ENCODE measurements around the gene PLA1A.

PLA1A gene

GRCh38 chr3:119604878-119605277 lies 7.2 kb downstream of the PLA1A start:
- in situ Hi-C loops (cut with MboI; ENCODE audit: low sequenced_read_pairs), result no loop called here

- in situ Hi-C loops (cut with MboI; ENCODE audit: low sequenced_read_pairs), result no loop called here
Observed at GRCh38 chr3:119608405-119609000, 10.8 kb downstream of the PLA1A start.

GRCh38 chr3:119609301-119609700 lies 11.6 kb downstream of the PLA1A start:
- in situ Hi-C loops (cut with MboI; ENCODE audit: low sequenced_read_pairs), result no loop called here

- in situ Hi-C loops (cut with MboI; ENCODE audit: low sequenced_read_pairs), result no loop called here
Observed at GRCh38 chr3:119611664-119612063, 14.0 kb downstream of the PLA1A start.

GRCh38 chr3:119613201-119613600 lies 15.5 kb downstream of the PLA1A start:
- in situ Hi-C loops (cut with MboI; ENCODE audit: low sequenced_read_pairs), result no loop called here

- in situ Hi-C loops (cut with MboI; ENCODE audit: low sequenced_read_pairs), result no loop called here
Observed at GRCh38 chr3:119613872-119614271, 16.2 kb downstream of the PLA1A start.

GRCh38 chr3:119616056-119616455 lies 18.4 kb downstream of the PLA1A start:
- in situ Hi-C loops (cut with MboI; ENCODE audit: low sequenced_read_pairs), result no loop called here

- in situ Hi-C loops (cut with MboI; ENCODE audit: low sequenced_read_pairs), result no loop called here
Observed at GRCh38 chr3:119619094-119619493, 21.4 kb downstream of the PLA1A start.

GRCh38 chr3:119620899-119621298 lies 23.2 kb downstream of the PLA1A start:
- in situ Hi-C loops (cut with MboI; ENCODE audit: low sequenced_read_pairs), result no loop called here

GRCh38 chr3:119624002-119624720 lies 26.5 kb downstream of the PLA1A start:
- in situ Hi-C loops (cut with MboI; ENCODE audit: low sequenced_read_pairs), result no loop called here

GRCh38 chr3:119625451-119626153 lies 27.9 kb downstream of the PLA1A start:
- in situ Hi-C loops (cut with MboI; ENCODE audit: low sequenced_read_pairs), result no loop called here

GRCh38 chr3:119626196-119626595 lies 28.5 kb downstream of the PLA1A start:
- in situ Hi-C loops (cut with MboI; ENCODE audit: low sequenced_read_pairs), result no loop called here

- in situ Hi-C loops (cut with MboI; ENCODE audit: low sequenced_read_pairs), result no loop called here
Observed at GRCh38 chr3:119627461-119627860, 29.8 kb downstream of the PLA1A start.

GRCh38 chr3:119628390-119628789 lies 30.7 kb downstream of the PLA1A start:
- in situ Hi-C loops (cut with MboI; ENCODE audit: low sequenced_read_pairs), result no loop called here

- in situ Hi-C loops (cut with MboI; ENCODE audit: low sequenced_read_pairs), result no loop called here
Observed at GRCh38 chr3:119628816-119629445, 31.2 kb downstream of the PLA1A start.

GRCh38 chr3:119630128-119630879 lies 32.6 kb downstream of the PLA1A start:
- in situ Hi-C loops (cut with MboI; ENCODE audit: low sequenced_read_pairs), result no loop called here

- in situ Hi-C loops (cut with MboI; ENCODE audit: low sequenced_read_pairs), result no loop called here
Observed at GRCh38 chr3:119630880-119631329, 33.2 kb downstream of the PLA1A start.

GRCh38 chr3:119631516-119631915 lies 33.8 kb downstream of the PLA1A start:
- in situ Hi-C loops (cut with MboI; ENCODE audit: low sequenced_read_pairs), result no loop called here

- in situ Hi-C loops (cut with MboI; ENCODE audit: low sequenced_read_pairs), result no loop called here
Observed at GRCh38 chr3:119632216-119632615, 34.5 kb downstream of the PLA1A start.

- in situ Hi-C loops (cut with MboI; ENCODE audit: low sequenced_read_pairs), result no loop called here
Observed at GRCh38 chr3:119632829-119633228, 35.1 kb downstream of the PLA1A start.

- in situ Hi-C loops (cut with MboI; ENCODE audit: low sequenced_read_pairs), result no loop called here
Observed at GRCh38 chr3:119635719-119636118, 38.0 kb downstream of the PLA1A start.

Data from hTERT RPE-1 (cell line).